ENCODE data around the gene MAP4K4.

The MAP4K4 gene

GRCh38 chr2:101723371-101724124 lies 26.0 kb downstream of the MAP4K4 start:
- DNase-seq = no peak

- DNase-seq = no peak
Measured at GRCh38 chr2:101724125-101724474, 26.6 kb downstream of the MAP4K4 start.

GRCh38 chr2:101725038-101725437 lies 27.5 kb downstream of the MAP4K4 start:
- no peak for DNase-seq

DNA sequence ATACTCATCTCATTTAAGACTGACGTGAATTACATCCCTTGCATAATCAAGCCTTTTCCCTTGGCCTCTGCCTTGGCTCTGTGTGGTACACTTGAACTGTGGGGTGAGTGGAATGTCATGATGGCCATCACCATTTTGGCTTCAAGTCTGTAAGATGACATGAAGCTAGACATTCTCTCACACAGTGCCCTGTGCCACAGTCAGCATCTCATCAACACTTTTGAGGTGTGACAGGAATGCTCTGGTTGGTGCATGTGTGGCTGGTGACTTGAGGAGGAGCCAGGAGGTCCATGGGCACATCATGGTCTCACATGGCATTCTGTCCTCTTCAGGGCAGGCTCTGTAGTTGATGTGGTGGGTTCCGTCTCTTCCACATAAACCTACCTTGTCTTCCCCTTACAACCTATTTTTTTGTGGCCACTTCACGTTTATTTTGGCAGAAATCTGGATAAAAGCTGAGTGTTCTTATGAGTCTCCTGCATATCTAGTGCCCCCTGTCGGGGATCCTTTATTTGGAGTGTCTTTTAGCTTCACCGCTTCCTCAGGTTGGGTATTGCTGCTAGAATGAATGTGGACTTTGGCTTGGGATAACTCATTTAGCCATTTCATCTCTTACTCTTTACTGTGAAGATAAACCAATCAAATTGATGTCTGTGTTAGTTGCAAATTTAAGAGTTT lies 28.1 kb downstream of the MAP4K4 start:
- no peak for DNase-seq

GRCh38 chr2:101728865-101729264 lies 31.4 kb downstream of the MAP4K4 start:
- DNase-seq = no peak

GRCh38 chr2:101729521-101730190 lies 32.1 kb downstream of the MAP4K4 start:
- DNase-seq = peak in 1 of 2 experiments; percentile 54

- DNase-seq = no peak
Measured at GRCh38 chr2:101731221-101732054, 33.9 kb downstream of the MAP4K4 start.

DNA sequence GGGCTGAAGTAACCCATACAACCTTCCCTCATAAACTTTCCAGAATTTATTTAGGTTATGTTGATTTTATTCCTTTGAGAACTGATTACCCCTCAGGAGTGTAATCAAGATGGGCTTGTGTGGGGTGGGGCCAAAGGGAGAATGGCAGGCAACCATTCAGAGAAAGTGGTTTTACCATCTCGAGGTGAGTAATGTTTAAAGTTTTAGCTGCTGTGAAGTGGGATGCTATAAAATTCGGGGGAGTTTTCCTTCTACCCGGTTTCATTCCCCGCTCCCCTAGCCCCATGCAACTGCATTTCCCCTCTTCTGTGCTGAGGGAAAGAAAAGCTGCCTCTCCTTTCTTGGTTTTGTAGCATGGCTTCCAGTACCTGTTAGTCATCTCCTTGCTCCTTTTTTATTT lies 34.7 kb downstream of the MAP4K4 start:
- peak in 1 of 2 experiments; percentile 50 for DNase-seq

DNA sequence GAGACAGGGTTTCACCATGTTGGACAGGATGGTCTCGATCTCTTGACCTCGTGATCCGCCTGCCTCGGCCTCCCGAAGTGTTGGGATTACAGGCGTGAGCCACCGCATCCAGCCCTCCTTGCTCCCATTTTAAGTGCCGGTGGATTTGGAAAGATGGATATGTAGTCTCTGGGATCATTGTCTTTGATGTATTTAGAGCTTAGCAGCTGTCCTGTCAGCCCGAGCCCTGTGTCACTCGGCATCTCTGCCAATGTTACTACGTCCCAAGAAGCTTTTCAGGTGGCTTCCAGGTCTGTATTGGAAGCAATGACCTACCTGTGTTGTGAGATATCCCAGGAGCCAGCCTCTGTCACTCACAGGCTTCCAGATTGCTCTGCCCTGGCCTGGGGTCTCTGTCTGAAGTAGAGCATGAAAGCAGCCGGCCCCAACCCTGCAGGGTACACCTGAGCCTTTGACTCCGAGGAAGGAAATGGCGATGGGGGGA lies 35.3 kb downstream of the MAP4K4 start:
- no peak for DNase-seq

DNA sequence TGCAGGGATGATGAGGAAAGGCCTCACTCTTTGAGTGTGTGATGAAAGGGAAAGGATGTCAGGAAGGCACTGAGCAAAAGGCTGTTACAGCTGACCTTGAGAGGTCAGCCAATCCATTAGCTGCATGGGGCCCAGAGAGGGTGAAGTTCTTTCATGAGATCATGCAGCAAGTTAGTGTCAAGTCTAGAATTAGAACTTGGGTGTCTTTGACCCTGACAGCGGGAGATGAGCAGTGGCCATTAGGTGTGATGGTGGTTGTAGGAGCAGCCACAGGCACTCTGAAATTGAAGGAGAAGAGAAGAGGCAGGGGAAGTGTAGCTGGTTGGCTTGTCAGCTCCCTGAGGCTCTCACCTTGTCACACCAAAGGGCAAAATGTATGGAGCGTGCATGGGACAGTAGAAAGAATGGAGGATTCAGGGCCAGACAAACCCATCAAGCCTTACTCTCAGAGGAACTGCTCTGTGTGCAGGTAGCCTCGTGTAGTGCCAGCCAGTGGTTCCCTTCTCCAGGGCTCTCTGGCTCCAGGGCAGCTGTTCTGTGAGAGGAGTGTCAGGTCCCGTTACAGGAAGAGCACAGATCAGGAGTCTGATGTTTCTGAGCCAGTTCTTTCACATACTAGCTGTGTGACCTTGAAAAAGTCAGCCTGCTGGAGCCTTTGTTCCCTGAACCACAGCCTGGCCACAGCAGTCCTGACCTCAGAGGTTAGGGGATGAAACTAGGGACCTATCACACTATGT lies 35.9 kb downstream of the MAP4K4 start:
- peak in 1 of 2 experiments; percentile 25 for DNase-seq

DNA sequence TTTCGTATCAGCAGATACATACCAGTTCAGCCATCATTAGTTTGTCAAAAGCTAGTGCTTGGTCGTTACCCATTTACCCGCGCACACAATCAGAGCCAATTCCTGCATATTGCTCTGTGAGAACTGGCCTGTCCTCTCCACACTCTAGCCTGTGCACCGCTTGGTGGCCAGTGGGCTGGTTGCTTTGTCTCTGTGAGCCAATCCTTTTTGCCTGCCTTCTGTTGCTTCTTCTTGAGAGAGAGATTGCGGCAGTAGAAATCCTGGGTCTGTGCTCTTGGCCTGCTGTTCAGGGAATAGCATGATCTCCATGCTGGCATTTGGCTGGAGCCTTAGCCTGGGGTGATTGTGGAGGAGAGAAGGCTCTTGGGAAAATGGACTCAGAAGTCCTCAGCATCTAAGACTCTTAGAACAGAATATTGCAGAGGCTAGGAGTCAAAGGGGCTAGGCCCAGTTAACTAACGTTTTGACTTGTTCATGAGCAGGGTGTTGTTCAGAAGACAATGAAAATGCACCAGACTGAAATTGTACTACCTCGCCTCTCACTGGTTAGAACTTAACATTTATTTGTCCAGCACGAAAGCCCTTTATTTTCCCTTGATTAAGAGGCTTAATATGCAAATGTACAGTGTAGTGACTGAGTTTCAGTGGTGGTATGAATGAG lies 37.1 kb downstream of the MAP4K4 start:
- DNase-seq = no peak

- peak in 1 of 2 experiments; percentile 7 for DNase-seq
Measured at GRCh38 chr2:101735166-101735533, 37.6 kb downstream of the MAP4K4 start.

DNA sequence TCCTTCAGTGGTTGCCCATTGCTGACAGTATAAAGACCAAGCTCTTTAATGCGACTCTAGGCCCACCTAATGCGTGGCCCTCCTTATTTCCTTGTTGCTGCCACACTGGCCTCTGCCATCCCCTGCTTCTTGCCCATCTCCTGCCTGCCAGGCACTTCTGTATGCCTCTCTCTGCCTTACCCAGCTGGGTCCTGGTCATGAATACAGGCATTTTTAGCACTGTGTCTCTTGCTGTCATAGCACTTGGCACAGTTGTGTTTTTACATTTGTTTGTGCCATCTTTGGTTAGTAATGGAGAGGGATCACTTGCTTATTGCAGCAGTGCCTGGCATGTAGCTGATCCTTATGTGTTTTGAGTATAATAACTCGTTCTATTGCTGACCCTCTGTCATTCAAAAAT lies 38.7 kb downstream of the MAP4K4 start:
- DNase-seq = peak in 1 of 2 experiments; percentile 30

GRCh38 chr2:101736861-101737291 lies 39.4 kb downstream of the MAP4K4 start:
- peak in 1 of 2 experiments; percentile 70 for DNase-seq

- no peak for DNase-seq
Measured at GRCh38 chr2:101737478-101738255, 40.2 kb downstream of the MAP4K4 start.

DNA sequence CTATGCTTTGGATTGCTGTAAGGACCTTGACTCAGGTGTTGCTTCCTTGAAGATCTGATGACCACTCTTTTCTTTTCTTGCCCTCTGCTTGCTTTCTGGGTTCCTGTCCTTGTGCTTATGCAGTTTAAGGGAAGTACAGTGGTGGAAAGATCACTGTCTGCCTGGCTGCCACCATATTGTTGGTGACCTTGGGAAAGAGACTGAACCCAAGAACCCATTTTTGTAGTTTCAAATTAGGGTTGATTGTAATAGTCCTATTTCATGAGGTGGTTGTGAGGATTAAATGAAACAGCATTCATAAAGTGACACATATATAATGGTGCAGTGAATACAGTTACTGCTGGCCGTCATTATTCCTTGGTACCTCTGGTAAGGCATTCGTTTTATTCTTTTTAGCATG lies 41.1 kb downstream of the MAP4K4 start:
- no peak for DNase-seq

DNA sequence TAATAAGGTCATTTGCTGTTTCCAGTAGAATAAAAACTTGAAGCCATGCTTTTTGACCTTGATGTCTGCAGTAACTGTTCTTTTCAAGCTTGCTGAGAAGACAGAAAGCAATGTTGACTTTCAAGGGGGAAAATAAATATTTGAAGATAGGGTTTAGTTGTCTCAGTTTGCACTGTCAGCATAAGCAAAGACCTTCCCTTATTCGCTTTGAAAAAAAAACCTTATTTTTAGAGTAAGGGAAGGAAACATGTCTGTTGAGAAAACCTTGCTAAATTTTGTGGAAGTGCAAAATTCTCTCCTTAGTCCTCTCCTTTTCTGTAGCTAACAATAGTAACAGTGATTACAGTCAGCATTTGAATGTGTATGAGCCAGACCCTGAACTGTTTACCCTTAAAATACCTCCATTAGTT lies 43.1 kb downstream of the MAP4K4 start:
- DNase-seq = no peak

DNA sequence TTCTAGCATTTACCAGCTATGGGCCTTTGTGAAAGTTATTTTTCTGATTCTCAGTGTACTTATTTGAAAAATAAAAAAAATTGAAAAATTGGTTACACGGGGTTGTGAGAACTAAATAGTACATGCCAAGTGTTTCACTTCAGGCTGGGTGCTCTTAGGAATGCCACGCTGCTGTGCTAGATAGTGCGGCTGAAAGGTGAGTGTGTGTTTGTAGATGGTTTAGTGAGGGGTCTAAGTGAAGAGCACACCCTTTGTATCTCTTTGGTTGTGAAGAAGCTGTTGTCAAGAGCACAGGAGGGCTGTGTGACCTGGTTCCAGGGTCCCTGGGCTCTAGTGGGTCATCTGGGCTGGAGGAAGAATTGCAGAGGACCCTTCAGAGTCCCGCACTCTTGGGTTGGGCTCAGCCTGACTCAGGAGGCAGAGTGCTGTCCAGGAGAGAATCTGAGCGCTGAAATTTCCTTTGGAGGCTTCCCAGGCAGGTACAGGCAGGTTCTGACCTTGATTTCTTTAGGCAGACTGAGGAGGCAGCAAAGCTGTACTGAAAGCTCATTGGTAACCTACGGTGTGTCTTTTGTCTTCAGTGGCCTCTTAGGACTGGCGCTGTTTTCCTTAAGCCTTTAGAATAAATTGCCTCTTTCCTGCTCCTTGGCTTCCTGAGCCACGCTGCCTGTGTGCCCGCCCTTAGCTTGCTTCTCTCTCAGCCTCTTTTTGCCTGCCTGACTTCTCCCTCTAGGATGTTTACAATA lies 44.4 kb downstream of the MAP4K4 start:
- no peak for DNase-seq

- no peak for DNase-seq
Measured at GRCh38 chr2:101742547-101742946, 45.0 kb downstream of the MAP4K4 start.

DNA sequence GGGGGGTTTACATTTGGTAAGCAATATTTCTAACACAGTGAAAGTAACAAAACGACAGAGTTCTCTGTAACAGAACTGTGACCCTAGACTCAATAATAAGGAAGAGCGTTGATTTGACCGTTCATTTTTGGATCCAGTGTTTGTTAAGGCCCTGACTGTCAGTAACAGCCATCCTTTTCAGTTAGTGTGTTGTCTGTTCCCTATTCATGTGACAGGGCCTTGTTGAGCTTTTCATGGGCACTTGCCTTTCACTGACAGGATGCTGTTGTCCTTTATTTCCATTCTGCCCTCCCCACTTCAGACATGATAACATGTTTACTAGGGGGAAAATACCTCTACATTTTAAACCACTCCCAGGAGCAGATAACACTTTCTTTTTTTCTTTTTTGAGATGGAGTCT lies 45.8 kb downstream of the MAP4K4 start:
- DNase-seq = no peak
